C4-2B (cell line): ENCODE data around the gene ANKRA2.

Experiments
- H3K27ac ChIP-seq: fragments of 450-650 bp; 2 replicates; pipeline ENCODE4 v1.5.1; 2017
- CTCF ChIP-seq: fragments of 450-650 bp; conservative IDR thresholded peaks from 2 replicates; pipeline ENCODE4 v1.5.1; 2017; ENCODE audit warnings: mild to moderate bottlenecking
- ZFX ChIP-seq: fragments of 450-650 bp; IDR thresholded peaks from 2 replicates; pipeline ENCODE4 v1.6.1; 2017

The ANKRA2 gene

GRCh38 chr5:73532195-73532594, 33.2 kb downstream of the ANKRA2 start:
- no peak overlapping the region for H3K27ac ChIP-seq
- TF ChIP-seq ZFX (no peak), CTCF (no peak)

GRCh38 chr5:73531356-73531755, 34.1 kb downstream of the ANKRA2 start:
- TF ChIP-seq ZFX (no peak), CTCF (no peak)
- H3K27ac ChIP-seq = no peak overlapping the region

- TF ChIP-seq CTCF = no peak
- TF ChIP-seq ZFX = no peak
- H3K27ac ChIP-seq = no peak overlapping the region
Measured at GRCh38 chr5:73529081-73529480, 36.4 kb downstream of the ANKRA2 start.

GRCh38 chr5:73528248-73528647, 37.2 kb downstream of the ANKRA2 start:
- TF ChIP-seq CTCF (no peak), ZFX (no peak)
- no peak overlapping the region for H3K27ac ChIP-seq

- TF ChIP-seq ZFX (no peak), CTCF (no peak)
- no peak overlapping the region for H3K27ac ChIP-seq
Measured at GRCh38 chr5:73525606-73526203, 39.7 kb downstream of the ANKRA2 start.

GRCh38 chr5:73523861-73524260, 41.6 kb downstream of the ANKRA2 start:
- no peak overlapping the region for H3K27ac ChIP-seq
- TF ChIP-seq CTCF (no peak), ZFX (no peak)

GRCh38 chr5:73522989-73523388, 42.5 kb downstream of the ANKRA2 start:
- no peak overlapping the region for H3K27ac ChIP-seq
- TF ChIP-seq ZFX (no peak), CTCF (no peak)
